Kidney (tissue), 14 donors: Measurements from ENCODE around the gene FMO2. TPM values are rescaled to one million over a fixed set of nuclear protein-coding genes. Genes with fewer than 3 reads are reported as not detected.

Experiments
- DNase-seq, 5 donors: peaks; one replicate each; pipeline ENCODE4 v3.0.0-alpha.2; 2013 to 2020
- FAIRE-seq: peaks from 2 replicates; lab custom pipeline; 2012; peaks lifted over from hg19 to GRCh38; lab: Jason Lieb, UNC
- H3K27ac ChIP-seq, 2 donors: one replicate each; pipeline ENCODE4 v1.7.0; 2013; ENCODE audit warnings: low read depth in 2 of 2, low read length in 2 of 2, inconsistent platforms in 1 of 2
- H3K27me3 ChIP-seq: one replicate; pipeline ENCODE4 v1.7.1; 2013; ENCODE audit warnings: low read length, inconsistent platforms; ENCODE audit not compliant: control insufficient read depth, insufficient read depth
- H3K36me3 ChIP-seq, 3 donors: one replicate each; pipeline versions ENCODE4 v1.7.0 to v1.7.1; 2013; ENCODE audit warnings: low read length in 3 of 3, control low read depth in 1 of 3, inconsistent platforms in 1 of 3; ENCODE audit not compliant: insufficient read depth in 3 of 3, control insufficient read depth in 2 of 3
- H3K4me1 ChIP-seq, 3 donors: one replicate each; pipeline versions ENCODE4 v1.7.0 to v1.7.1; 2013; ENCODE audit warnings: low read length in 3 of 3, inconsistent platforms in 1 of 3, low read depth in 1 of 3; ENCODE audit not compliant: control insufficient read depth in 2 of 3, insufficient read depth in 2 of 3
- H3K4me3 ChIP-seq, 3 donors: one replicate each; pipeline versions ENCODE4 v1.7.0 to v1.8.1; 2013; ENCODE audit warnings: low read length in 3 of 3, control low read depth in 1 of 3, inconsistent platforms in 1 of 3
- H3K9ac ChIP-seq, 3 donors: one replicate each; pipeline versions ENCODE4 v1.7.0 to v1.7.1; 2013; ENCODE audit warnings: low read length in 3 of 3, control low read depth in 1 of 3, inconsistent platforms in 1 of 3
- H3K9me3 ChIP-seq, 3 donors: one replicate each; pipeline versions ENCODE4 v1.7.0 to v1.7.1; 2013; ENCODE audit warnings: low read length in 3 of 3, control low read depth in 1 of 3, inconsistent platforms in 1 of 3; ENCODE audit not compliant: control insufficient read depth in 2 of 3, insufficient read depth in 1 of 3
- CTCF ChIP-seq: IDR thresholded peaks from 3 replicates; pipeline ENCODE4 v1.5.1; 2012; ENCODE audit warnings: mild to moderate bottlenecking, moderate library complexity, borderline replicate concordance; ENCODE audit not compliant: insufficient read depth; ENCODE audit errors: extremely low read depth
- intact Hi-C: fragments of 100-400 bp; cut with DNase I; formaldehyde crosslinking; loops from one replicate; pipeline ENCODE4 v1.11.1; 2022
- polyA plus RNA-seq: library from polyadenylated mRNA; stranded (reverse); fragments of 350-450 nt; fragmentation: Illumina TruSeq; extraction: RNeasy Lipid Tissue Mini Kit (QIAGEN cat#74804); gene quantifications from one replicate; pipeline ENCODE4 v1.2.3, GENCODE V29; 2014; ENCODE audit warnings: low read depth, low replicate concordance; ENCODE audit not compliant: insufficient read depth
- total RNA-seq: library from RNA; stranded (reverse); fragmentation: NEBNext Ultra II Directional; extraction: Animal tissue kit (Norgen Biotek cat#: 25700); gene quantifications from one replicate; pipeline ENCODE4 v1.2.1, GENCODE V29; 2021
- donor health status: control.
- donor health status: control.
- donor health status: control.
- donor health status: control.
- donor health status: control.
- donor health status: DM: yes; HTN: yes; CAD: no.
- donor health status: Normal renal cell carcinoma (clear cell type).

FMO2 gene
- total and polyA plus RNA-seq, 2 donors from 2014 or later, result 3.9 to 22.3 TPM

GRCh38 chr1:171152549-171152948 is 32.6 kb upstream of the FMO2 start:
- Histone ChIP-seq H3K9me3 (no peaks in the 10 kb centered on the region), H3K27ac (no peak overlapping the region), H3K4me3 (no peak overlapping the region), H3K4me1 (no peaks in the 10 kb centered on the region), H3K9ac (no peak overlapping the region), H3K27me3 (no peaks in the 10 kb centered on the region), H3K36me3 (no peaks in the 10 kb centered on the region)
- intact Hi-C loops, result no loop called here
- no peak for FAIRE-seq
- TF ChIP-seq CTCF, result no peak
- DNase-seq, result no peak

- no peak overlapping the region for H3K27ac ChIP-seq
- no peaks in the 10 kb centered on the region for H3K9me3 ChIP-seq
- no peak for TF ChIP-seq CTCF
- H3K4me1 ChIP-seq, result peaks cover 2 to 5% (median 4%) of the 10 kb centered on the region in 3 donors
- no peak overlapping the region for H3K9ac ChIP-seq
- DNase-seq (no peak), FAIRE-seq (peak; percentile 27)
- H3K36me3 ChIP-seq, result no peaks in the 10 kb centered on the region
- intact Hi-C loops, result no loop called here
- no peaks in the 10 kb centered on the region for H3K27me3 ChIP-seq
- H3K4me3 ChIP-seq, result no peak overlapping the region
Observed at GRCh38 chr1:171155484-171155883, 29.6 kb upstream of the FMO2 start.

- H3K27me3 ChIP-seq, result no peaks in the 10 kb centered on the region
- H3K9ac ChIP-seq, result no peak overlapping the region
- no peak overlapping the region for H3K4me3 ChIP-seq
- TF ChIP-seq CTCF, result no peak
- peak overlapping the region in 1 of 2 donors; percentile 40 for H3K27ac ChIP-seq
- intact Hi-C loops, result no loop called here
- H3K4me1 ChIP-seq, result peaks cover 5 to 12% (median 12%) of the 10 kb centered on the region in 3 donors
- FAIRE-seq (no peak), DNase-seq (no peak)
- no peaks in the 10 kb centered on the region for H3K9me3 ChIP-seq
- no peaks in the 10 kb centered on the region for H3K36me3 ChIP-seq
Observed at GRCh38 chr1:171158096-171158495, 27.0 kb upstream of the FMO2 start.

GRCh38 chr1:171158551-171158950 is 26.5 kb upstream of the FMO2 start:
- H3K36me3 ChIP-seq, result no peaks in the 10 kb centered on the region
- H3K4me1 ChIP-seq, result peaks cover 5 to 12% (median 12%) of the 10 kb centered on the region in 3 donors
- FAIRE-seq, result no peak
- peak in 1 of 5 donors; percentile 26 for DNase-seq
- no peaks in the 10 kb centered on the region for H3K9me3 ChIP-seq
- H3K4me3 ChIP-seq, result no peak overlapping the region
- TF ChIP-seq CTCF, result no peak
- peak overlapping the region; percentile 40 to 89 for H3K27ac ChIP-seq
- H3K27me3 ChIP-seq, result no peaks in the 10 kb centered on the region
- intact Hi-C loops, result no loop called here
- no peak overlapping the region for H3K9ac ChIP-seq
